Renal pelvis (tissue), 4 donors: ENCODE measurements around the gene ABCG1. TPM values are rescaled to one million over a fixed set of nuclear protein-coding genes. Genes with fewer than 3 reads are reported as not detected.
A peak's percentile ranks its signal among the peaks of the same experiment; 100 is the strongest.

Source experiments
- DNase-seq: peaks from one replicate; pipeline ENCODE4 v3.0.0-alpha.2; 2013
- polyA plus RNA-seq, 3 donors: library from polyadenylated mRNA; unstranded; fragments of 120-200 nt; gene quantifications; one replicate each; pipeline ENCODE4 v1.2.1, GENCODE V29; 2013; ENCODE audit not compliant: insufficient read length in 3 of 3

The ABCG1 gene
- polyA plus RNA-seq, 3 donors = 7.6 to 11.0 (median 7.7) TPM

- no peak for DNase-seq
Measured at GRCh38 chr21:42212266-42212665, 6.7 kb upstream of the ABCG1 start.

GRCh38 chr21:42213082-42213774, 5.7 kb upstream of the ABCG1 start:
- no peak for DNase-seq

- DNase-seq = no peak
Measured at GRCh38 chr21:42214081-42214750, 4.7 kb upstream of the ABCG1 start.

- no peak for DNase-seq
Measured at GRCh38 chr21:42214921-42215320, 4.0 kb upstream of the ABCG1 start.

- DNase-seq = no peak
Measured at GRCh38 chr21:42215942-42216725, 2.8 kb upstream of the ABCG1 start.

GRCh38 chr21:42216726-42217572, 2.0 kb upstream of the ABCG1 start:
- no peak for DNase-seq

GRCh38 chr21:42219606-42220137, 732 bp downstream of the ABCG1 start:
- no peak for DNase-seq

GRCh38 chr21:42220138-42220701, 1.3 kb downstream of the ABCG1 start:
- DNase-seq = peak; percentile 88

GRCh38 chr21:42221581-42222345, 2.8 kb downstream of the ABCG1 start:
- DNase-seq = no peak

GRCh38 chr21:42222386-42222785, 3.4 kb downstream of the ABCG1 start:
- no peak for DNase-seq

GRCh38 chr21:42222821-42223390, 4.0 kb downstream of the ABCG1 start:
- DNase-seq = no peak

- no peak for DNase-seq
Measured at GRCh38 chr21:42223826-42224575, 5.1 kb downstream of the ABCG1 start.

GRCh38 chr21:42225042-42225441, 6.1 kb downstream of the ABCG1 start:
- DNase-seq = no peak

GRCh38 chr21:42225571-42226155, 6.7 kb downstream of the ABCG1 start:
- no peak for DNase-seq

GRCh38 chr21:42226626-42227025, 7.7 kb downstream of the ABCG1 start:
- no peak for DNase-seq

GRCh38 chr21:42227909-42228708, 9.2 kb downstream of the ABCG1 start:
- DNase-seq = no peak

- DNase-seq = no peak
Measured at GRCh38 chr21:42228709-42229220, 9.8 kb downstream of the ABCG1 start.

- no peak for DNase-seq
Measured at GRCh38 chr21:42229676-42230075, 10.7 kb downstream of the ABCG1 start.
